Subcutaneous abdominal adipose tissue (tissue), 5 donors: ENCODE results near the gene CDK11B.
A peak's percentile ranks its signal among the peaks of the same experiment; 100 is the strongest.
"Not testable (repeated sequence)": the region's sequence is repeated elsewhere in the genome, so short reads cannot be mapped to it uniquely, and the experiment has no call there.

ENCODE experiments used
- H3K27ac ChIP-seq: one replicate; pipeline ENCODE4 v1.7.0; 2013; ENCODE audit warnings: low read depth, mild to moderate bottlenecking, inconsistent platforms, low read length, moderate library complexity
- H3K27me3 ChIP-seq, 5 donors: one replicate each; pipeline ENCODE4 v1.7.0; 2013; ENCODE audit warnings: low read length in 5 of 5, inconsistent platforms in 1 of 5; ENCODE audit not compliant: control insufficient read depth in 5 of 5, insufficient read depth in 4 of 5
- H3K36me3 ChIP-seq, 5 donors: one replicate each; pipeline ENCODE4 v1.7.0; 2013; ENCODE audit warnings: low read length in 5 of 5; ENCODE audit not compliant: control insufficient read depth in 5 of 5, insufficient read depth in 5 of 5
- H3K4me1 ChIP-seq, 5 donors: one replicate each; pipeline ENCODE4 v1.7.0; 2013; ENCODE audit warnings: low read length in 5 of 5, mild to moderate bottlenecking in 3 of 5, moderate library complexity in 1 of 5; ENCODE audit not compliant: control insufficient read depth in 5 of 5, insufficient read depth in 5 of 5
- H3K4me3 ChIP-seq, 5 donors: one replicate each; pipeline ENCODE4 v1.7.0; 2013; ENCODE audit warnings: low read length in 5 of 5, low read depth in 1 of 5
- H3K9ac ChIP-seq, 5 donors: one replicate each; pipeline ENCODE4 v1.7.0; 2013; ENCODE audit warnings: low read length in 5 of 5, mild to moderate bottlenecking in 4 of 5, moderate library complexity in 3 of 5
- H3K9me3 ChIP-seq, 5 donors: one replicate each; pipeline ENCODE4 v1.7.0; 2013; ENCODE audit warnings: low read length in 5 of 5; ENCODE audit not compliant: control insufficient read depth in 5 of 5
- donor health status: healthy.
- donor health status: healthy.
- donor health status: healthy.
- donor health status: healthy.
- donor health status: healthy.

Gene CDK11B

DNA sequence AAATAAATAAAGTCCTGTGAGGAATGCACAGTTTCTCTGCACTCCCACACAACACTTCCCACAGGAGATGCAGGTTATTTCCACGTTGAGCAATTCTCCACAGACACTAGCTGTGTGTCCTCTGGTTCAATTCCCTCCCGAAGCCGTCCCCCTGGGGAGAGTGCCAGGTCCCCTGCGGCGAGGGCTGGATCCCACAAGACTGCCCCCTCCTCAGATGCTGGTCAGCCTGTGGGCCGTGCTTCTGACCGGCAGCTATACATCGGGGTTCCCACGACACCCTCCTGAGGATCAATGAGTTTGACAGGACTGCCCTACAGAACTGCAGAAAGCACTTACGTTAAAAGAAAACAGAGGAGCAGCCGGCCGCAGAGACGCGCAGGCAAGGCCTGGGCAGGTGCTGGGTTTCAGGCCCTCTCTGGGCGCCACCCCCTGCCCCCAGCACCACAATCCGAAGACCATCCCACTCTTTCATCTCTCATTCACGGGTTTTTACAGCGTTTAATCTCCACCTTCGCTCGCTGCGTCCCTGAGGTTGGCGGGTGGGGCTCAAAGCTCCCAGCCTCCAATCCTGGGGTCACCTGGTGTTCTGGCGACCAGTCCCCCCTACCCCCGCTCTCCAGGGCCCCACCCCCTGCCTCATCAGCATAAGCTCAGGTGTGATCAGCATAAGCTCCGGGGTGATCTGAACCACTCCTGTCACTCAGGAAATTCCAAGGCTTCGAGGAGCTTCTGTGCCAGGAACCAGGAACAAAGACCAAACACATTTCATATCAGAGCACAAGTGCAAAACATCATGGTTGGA is 24.5 kb upstream of the CDK11B start:
- Histone ChIP-seq H3K4me3 (no peak overlapping the region), H3K4me1 (peaks cover 2 to 17% (median 15%) of the 10 kb centered on the region in 5 donors), H3K27me3 (no peaks in the 10 kb centered on the region), H3K9me3 (no peaks in the 10 kb centered on the region), H3K27ac (no peak overlapping the region), H3K9ac (no peak overlapping the region), H3K36me3 (peaks cover 0 to 22% (median 0%) of the 10 kb centered on the region in 5 donors)

DNA sequence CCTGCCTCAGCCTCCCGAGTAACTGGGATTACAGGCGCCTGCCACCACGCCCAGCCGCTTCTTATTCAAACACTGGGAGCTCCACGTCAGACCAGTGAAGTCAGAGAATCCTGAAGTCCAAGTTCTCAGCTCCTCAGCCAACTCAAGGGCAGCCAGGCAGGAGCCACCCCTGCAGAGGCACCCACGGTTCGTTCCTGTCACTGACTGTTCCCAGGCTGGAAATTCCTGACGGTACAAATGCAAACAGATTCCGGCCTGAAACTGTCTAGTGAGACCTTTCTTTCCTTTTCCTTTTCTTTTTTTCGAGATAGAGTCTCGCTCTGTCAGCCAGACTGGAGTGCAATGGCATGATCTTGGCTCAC is 22.1 kb upstream of the CDK11B start:
- peaks cover 2 to 22% (median 17%) of the 10 kb centered on the region in 5 donors for H3K4me1 ChIP-seq
- no peak overlapping the region for H3K9ac ChIP-seq
- peaks cover 0 to 18% (median 0%) of the 10 kb centered on the region in 5 donors for H3K36me3 ChIP-seq
- no peaks in the 10 kb centered on the region for H3K9me3 ChIP-seq
- H3K4me3 ChIP-seq: no peak overlapping the region
- H3K27ac ChIP-seq: no peak overlapping the region
- no peaks in the 10 kb centered on the region for H3K27me3 ChIP-seq

DNA sequence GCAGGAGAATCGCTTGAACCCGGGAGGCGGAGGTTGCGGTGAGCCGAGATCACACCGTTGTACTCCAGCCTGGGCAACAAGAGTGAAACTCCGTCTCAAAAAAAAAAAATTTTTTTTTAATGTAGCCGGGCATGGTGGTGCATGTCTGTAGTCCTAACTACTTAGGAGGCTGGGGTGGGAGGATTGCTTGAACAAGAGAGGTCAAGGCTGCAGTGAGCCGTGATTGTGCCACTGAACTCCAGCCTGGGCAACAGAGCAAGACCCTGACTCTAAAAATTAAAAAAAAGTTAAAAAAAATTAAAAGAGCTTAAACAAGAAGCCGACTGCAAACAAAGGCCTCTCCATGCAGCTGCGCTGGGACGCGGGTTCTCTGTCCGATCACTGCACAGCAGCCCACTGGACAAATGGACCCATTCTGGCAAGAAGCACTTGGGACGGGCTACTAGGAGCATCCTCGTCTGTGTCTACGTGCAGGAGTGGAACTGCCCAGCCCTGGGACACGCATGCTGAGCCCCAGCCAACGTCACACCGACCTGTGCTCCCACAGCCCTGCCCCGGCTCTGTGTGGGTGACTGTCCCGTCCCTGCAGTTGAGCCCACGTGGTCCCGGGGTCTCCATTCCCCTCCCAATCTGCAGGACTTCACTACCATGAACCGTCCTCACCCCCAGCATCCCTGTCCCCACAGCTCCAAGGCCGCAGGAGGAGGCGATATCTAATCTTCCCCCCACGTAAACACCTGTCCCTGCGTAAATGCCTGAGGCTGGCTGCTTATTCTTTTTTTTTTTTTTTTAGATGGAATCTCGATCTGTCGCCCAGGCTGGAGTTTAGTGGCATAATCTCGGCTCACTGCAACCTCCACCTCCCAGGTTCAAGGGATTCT is 21.5 kb upstream of the CDK11B start:
- Histone ChIP-seq H3K36me3 (peaks cover 0 to 18% (median 0%) of the 10 kb centered on the region in 5 donors), H3K9ac (no peak overlapping the region), H3K27me3 (no peaks in the 10 kb centered on the region), H3K9me3 (no peaks in the 10 kb centered on the region), H3K4me3 (no peak overlapping the region), H3K4me1 (peaks cover 2 to 22% (median 13%) of the 10 kb centered on the region in 5 donors), H3K27ac (no peak overlapping the region)

DNA sequence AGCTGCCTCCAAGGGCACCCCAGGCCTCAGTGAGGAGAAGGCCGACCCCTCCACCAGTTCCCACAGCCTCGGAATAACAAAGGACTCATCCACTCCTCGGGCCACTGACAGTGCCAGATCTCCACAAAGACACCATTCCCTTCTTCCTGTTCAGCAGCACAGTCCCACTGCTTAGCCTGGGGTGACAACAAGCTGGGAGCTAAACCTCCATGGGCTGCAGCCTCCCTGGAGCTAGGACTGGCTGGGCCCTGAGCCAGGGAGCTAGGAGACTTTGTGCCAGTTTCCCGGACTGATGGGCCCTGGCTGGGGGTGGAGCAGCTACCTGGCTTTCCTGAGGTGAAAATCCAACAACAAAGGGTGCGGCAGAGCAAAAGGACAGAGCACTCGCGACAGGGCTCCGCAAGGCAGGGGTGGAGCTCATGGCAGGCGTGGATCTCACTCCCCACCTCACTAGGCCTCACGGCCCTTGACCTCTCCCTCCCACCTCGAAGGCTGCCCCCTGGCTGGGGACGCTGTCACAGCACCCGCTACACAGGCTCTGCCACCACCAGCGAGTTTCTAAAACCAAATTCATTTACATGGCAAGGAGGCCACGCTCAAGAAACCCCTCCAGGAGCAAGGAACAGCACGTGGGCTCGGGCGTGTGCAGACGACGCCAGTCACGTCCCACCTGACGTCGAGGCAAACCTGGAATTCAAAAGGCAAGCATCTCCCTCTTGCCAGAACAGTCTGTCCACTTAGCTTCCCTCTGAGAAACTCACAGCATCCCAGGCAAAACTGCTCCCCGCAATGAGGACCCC is 20.0 kb upstream of the CDK11B start:
- Histone ChIP-seq H3K27ac (no peak overlapping the region), H3K27me3 (no peaks in the 10 kb centered on the region), H3K4me1 (peaks cover 2 to 22% (median 13%) of the 10 kb centered on the region in 5 donors), H3K4me3 (peak overlapping the region in 1 of 5 donors; percentile 6), H3K9ac (peak overlapping the region in 1 of 5 donors; percentile 56), H3K36me3 (peaks cover 0 to 14% (median 0%) of the 10 kb centered on the region in 5 donors), H3K9me3 (no peaks in the 10 kb centered on the region)

DNA sequence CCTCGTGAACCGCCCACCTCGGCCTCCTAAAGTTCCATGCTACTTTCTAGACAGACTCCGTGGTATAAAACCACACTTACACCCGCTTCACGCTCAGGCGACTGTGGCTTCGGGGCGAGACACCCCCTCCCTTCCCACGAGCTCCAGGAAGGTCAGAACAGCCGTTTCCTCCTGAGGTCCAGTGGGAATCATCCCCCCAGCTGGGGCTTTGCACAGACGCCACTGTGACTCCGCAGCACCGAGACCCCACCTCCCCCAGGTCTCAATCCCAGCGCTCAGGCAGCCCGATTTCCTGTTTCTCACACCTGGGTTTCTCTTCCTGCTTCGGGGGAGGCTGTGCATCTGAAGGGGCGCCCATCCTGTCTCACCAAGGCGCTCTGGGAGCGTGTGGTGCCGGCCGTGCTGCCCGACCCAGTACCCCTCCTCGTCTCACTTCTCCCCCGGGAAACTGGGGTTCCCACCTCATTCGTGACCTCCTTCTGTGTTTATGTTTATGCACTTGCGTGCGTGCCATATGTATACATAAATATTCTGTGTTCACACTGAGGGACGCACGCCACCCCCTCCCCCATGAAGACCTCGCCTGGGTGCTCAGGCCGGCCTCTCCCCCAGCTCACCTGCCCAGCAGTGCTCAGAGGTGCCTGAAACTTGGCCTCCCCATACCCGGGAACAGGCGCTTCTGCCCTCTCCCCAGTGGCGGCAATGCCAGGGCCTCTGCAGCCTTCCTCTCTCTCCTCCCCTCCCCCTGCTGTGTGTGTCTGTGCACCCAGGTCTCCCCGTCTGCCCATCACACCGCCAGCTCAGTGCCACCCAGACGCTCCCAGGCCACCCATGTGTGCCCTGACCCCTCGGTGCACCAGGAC is 19.1 kb upstream of the CDK11B start:
- Histone ChIP-seq H3K9me3 (no peaks in the 10 kb centered on the region), H3K27me3 (no peaks in the 10 kb centered on the region), H3K4me1 (peaks cover 2 to 18% (median 13%) of the 10 kb centered on the region in 5 donors), H3K27ac (no peak overlapping the region), H3K4me3 (peak overlapping the region in 3 of 5 donors; percentile 8 to 24 (median 17)), H3K36me3 (peaks cover 0 to 14% (median 0%) of the 10 kb centered on the region in 5 donors), H3K9ac (peak overlapping the region in 2 of 5 donors; percentile 56 to 60)

DNA sequence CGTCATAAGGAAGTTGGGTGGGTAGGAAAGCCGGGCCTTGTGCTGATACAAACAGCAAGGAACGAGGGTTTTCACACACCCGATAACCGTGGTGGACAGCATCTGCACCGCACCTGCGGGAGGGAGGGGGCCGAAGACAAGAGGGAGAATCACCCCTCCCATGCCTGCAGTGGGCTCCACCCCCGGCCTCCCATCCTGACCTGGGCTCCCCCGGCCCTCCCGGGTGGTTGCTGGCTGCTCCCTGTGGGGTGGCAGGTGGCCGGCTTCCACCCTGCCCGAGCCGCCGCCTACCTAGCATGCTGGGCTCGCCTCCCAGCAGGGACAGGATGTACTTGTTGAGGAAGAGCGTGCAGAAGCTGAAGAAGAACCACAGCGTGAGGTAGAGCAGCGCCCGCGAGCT is 17.3 kb upstream of the CDK11B start:
- Histone ChIP-seq H3K36me3 (peaks cover 0 to 22% (median 17%) of the 10 kb centered on the region in 5 donors), H3K4me1 (peaks cover 2 to 16% (median 13%) of the 10 kb centered on the region in 5 donors)
- H3K9me3 ChIP-seq, H3K4me3 ChIP-seq, H3K27ac ChIP-seq, H3K27me3 ChIP-seq, H3K9ac ChIP-seq: not testable (repeated sequence)

DNA sequence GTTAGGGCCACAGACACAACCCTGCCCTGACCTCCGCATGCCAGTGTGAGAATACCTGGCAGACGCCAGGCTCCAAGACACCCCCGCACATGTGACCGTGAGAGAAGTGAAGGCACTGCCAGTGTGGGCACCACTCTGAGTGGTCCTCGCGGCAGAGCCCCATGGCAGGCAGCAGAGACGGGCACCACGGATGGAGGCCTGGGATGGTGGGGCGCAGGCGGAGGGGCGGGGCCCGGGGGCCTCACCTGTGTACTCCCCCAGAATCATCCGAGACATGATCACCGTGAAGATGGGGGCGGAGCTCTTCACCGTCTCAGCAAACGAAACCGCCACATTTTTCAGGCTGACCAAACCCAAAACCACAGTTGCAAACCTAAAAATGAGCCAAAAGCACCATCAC is 16.4 kb upstream of the CDK11B start:
- H3K36me3 ChIP-seq: peaks cover 0 to 27% (median 23%) of the 10 kb centered on the region in 5 donors

DNA sequence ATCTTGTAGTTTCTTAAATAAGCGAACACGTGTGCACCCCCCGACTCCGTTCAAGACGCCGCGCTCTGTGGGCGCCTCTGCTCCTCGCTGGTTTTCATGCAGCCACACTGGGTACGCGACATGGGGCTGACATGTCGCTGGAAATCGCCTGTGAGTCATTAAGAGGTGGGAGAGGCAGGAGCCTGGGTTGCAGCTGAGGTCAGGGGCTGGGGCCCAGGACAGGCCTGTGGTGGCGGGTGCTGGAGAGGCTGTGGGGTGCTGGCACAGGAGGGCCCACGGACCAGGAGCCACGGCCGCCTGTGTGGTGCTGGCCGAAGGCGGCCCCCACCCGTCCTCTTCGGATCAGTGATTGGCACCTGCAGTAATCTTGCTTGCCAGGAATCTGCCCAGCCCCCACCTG is 16.0 kb upstream of the CDK11B start:
- not testable (repeated sequence) for H3K4me3 ChIP-seq, H3K9ac ChIP-seq, H3K27me3 ChIP-seq, H3K27ac ChIP-seq, H3K9me3 ChIP-seq
- Histone ChIP-seq H3K4me1 (peaks cover 2 to 16% (median 13%) of the 10 kb centered on the region in 5 donors), H3K36me3 (peaks cover 0 to 30% (median 23%) of the 10 kb centered on the region in 5 donors)

More for the DNA sequence above, 16.4 kb upstream of the CDK11B start:
- H3K9me3 ChIP-seq, H3K9ac ChIP-seq, H3K27me3 ChIP-seq, H3K4me3 ChIP-seq, H3K27ac ChIP-seq: not testable (repeated sequence)
- peaks cover 2 to 16% (median 13%) of the 10 kb centered on the region in 5 donors for H3K4me1 ChIP-seq
